ENCODE data around the gene PCDH20. TPM values are rescaled to one million over a fixed set of nuclear protein-coding genes. Genes with fewer than 3 reads are reported as not detected.

The PCDH20 gene
- not detected in 2 replicates for total RNA-seq

GRCh38 chr13:61415749-61416148 is at the start of gene PCDH20:
Gene PCDH20, minus strand, starts transcription at chr13:61415849. Its CDS starts 691 bp downstream, at chr13:61415158.

